AG04449 (cell line): Measurements from ENCODE around the gene SPO11.

ENCODE experiments used
- CTCF ChIA-PET: fragments of 350-600 bp; formaldehyde crosslinking; extraction: SDS; loops from one replicate; lab custom pipeline; 2021; ENCODE audit warnings: antibody characterized with exemption; lab: Yijun Ruan, JAX
- POLR2A ChIA-PET: fragments of 400-600, 350-600 bp; formaldehyde crosslinking; extraction: SDS; loops from one replicate; lab custom pipeline; 2020; ENCODE audit warnings: antibody characterized with exemption, inconsistent platforms; lab: Yijun Ruan, JAX
- DNase-seq: peaks from one replicate; pipeline ENCODE4 v3.0.0-alpha.2; 2010; ENCODE audit warnings: low read depth, low spot score
- H3K4me3 ChIP-seq: 2 replicates; pipeline ENCODE4 v1.5.1; 2011; ENCODE audit warnings: low read depth, mild to moderate bottlenecking, control low read depth, low read length
- CTCF ChIP-seq: IDR thresholded peaks from one replicate; pipeline ENCODE4 v1.5.1; 2011; ENCODE audit warnings: mild to moderate bottlenecking, moderate library complexity, low read length, control low read depth, inconsistent platforms; ENCODE audit not compliant: insufficient read depth; ENCODE audit errors: missing control alignments

Gene SPO11

GRCh38 chr20:57379263-57379647 is 49.7 kb downstream of the SPO11 start:
- no peak for TF ChIP-seq CTCF
- CTCF ChIA-PET, result interaction anchor here (0.9 to 8.5 kb wide), 16 partner anchors 9 to 832 kb away, joined by 3 to 56 read pairs (median 6); no protein-coding TSS in a partner anchor

GRCh38 chr20:57380081-57380750 is 50.6 kb downstream of the SPO11 start:
- no peak for TF ChIP-seq CTCF
- H3K4me3 ChIP-seq, result no peak overlapping the region
- ChIA-PET CTCF (interaction anchor here (0.9 to 8.5 kb wide), 15 partner anchors 8 to 831 kb away, joined by 3 to 56 read pairs (median 6); no protein-coding TSS in a partner anchor), POLR2A (no interaction called here)
- no peak for DNase-seq

More at GRCh38 chr20:57379263-57379647, 49.7 kb downstream of the SPO11 start:
- DNase-seq, result no peak
- no peak overlapping the region for H3K4me3 ChIP-seq
- POLR2A ChIA-PET, result no interaction called here

- ChIA-PET POLR2A (no interaction called here), CTCF (interaction anchor here (0.8 to 6.5 kb wide), 29 partner anchors 9 to 830 kb away, joined by 3 to 52 read pairs (median 5); partner anchors contain the start of gene RBM38)
- peak; percentile 89 for TF ChIP-seq CTCF
- no peak overlapping the region for H3K4me3 ChIP-seq
- DNase-seq, result no peak
These were observed 52.2 kb downstream of the SPO11 start for GRCh38 chr20:57381596-57382503.

- no peak for DNase-seq
- no peak for TF ChIP-seq CTCF
These were observed 52.9 kb downstream of the SPO11 start for GRCh38 chr20:57382516-57382915.

GRCh38 chr20:57383447-57384347 is 54.1 kb downstream of the SPO11 start:
- POLR2A ChIA-PET, result no interaction called here
- no peak for DNase-seq
- CTCF ChIA-PET, result interaction anchor here (1.5 to 6.5 kb wide), 5 partner anchors 11 to 115 kb away, joined by 4 to 52 read pairs (median 22); no protein-coding TSS in a partner anchor
- H3K4me3 ChIP-seq, result no peak overlapping the region
- TF ChIP-seq CTCF, result no peak

More at GRCh38 chr20:57382516-57382915, 52.9 kb downstream of the SPO11 start:
- ChIA-PET POLR2A (no interaction called here), CTCF (interaction anchor here (0.8 to 6.5 kb wide), 28 partner anchors 8 to 829 kb away, joined by 3 to 52 read pairs (median 6); partner anchors contain the start of gene RBM38)
- H3K4me3 ChIP-seq, result no peak overlapping the region
